Spleen (tissue), 11 donors: ENCODE results near the gene HNRNPL. TPM values are rescaled to one million over a fixed set of nuclear protein-coding genes. Genes with fewer than 3 reads are reported as not detected.

Experiments
- DNase-seq: peaks from one replicate; pipeline ENCODE4 v3.0.0-alpha.2; 2020
- H3K27ac ChIP-seq, 8 donors: fragments of 200-600 bp; sonication (generic) in 7 of 8; 1 replicate in 4 of 8; 2 replicates in 4 of 8; pipeline versions ENCODE4 v1.5.0 to v1.8.0; 2016 to 2021; ENCODE audit warnings: inconsistent platforms in 4 of 8, mild to moderate bottlenecking in 4 of 8, moderate library complexity in 1 of 8
- H3K27me3 ChIP-seq, 7 donors: fragments of 200-600 bp; sonication (generic) in 6 of 7; replicated peaks in 1 of 7; 1 replicate in 4 of 7; 2 replicates in 3 of 7; pipeline versions ENCODE4 v1.5.0 to v1.8.0; 2016 to 2021; ENCODE audit warnings: inconsistent platforms in 3 of 7, mild to moderate bottlenecking in 1 of 7
- H3K36me3 ChIP-seq, 6 donors: fragments of 200-600 bp; sonication (generic) in 5 of 6; 1 replicate in 4 of 6; 2 replicates in 2 of 6; pipeline versions ENCODE4 v1.5.0 to v1.8.0; 2016 to 2021; ENCODE audit warnings: inconsistent platforms in 2 of 6
- H3K4me1 ChIP-seq, 6 donors: fragments of 200-600 bp; sonication (generic) in 5 of 6; 1 replicate in 3 of 6; 2 replicates in 3 of 6; pipeline versions ENCODE4 v1.5.0 to v1.8.0; 2016 to 2021; ENCODE audit warnings: inconsistent platforms in 3 of 6
- H3K4me3 ChIP-seq, 8 donors: fragments of 200-600 bp; sonication (generic) in 7 of 8; 1 replicate in 4 of 8; 2 replicates in 4 of 8; pipeline versions ENCODE4 v1.5.0 to v1.8.0; 2016 to 2021; ENCODE audit warnings: inconsistent platforms in 4 of 8, mild to moderate bottlenecking in 4 of 8, moderate library complexity in 2 of 8
- H3K9me3 ChIP-seq, 8 donors: fragments of 200-600 bp; sonication (generic) in 7 of 8; 1 replicate in 4 of 8; 2 replicates in 4 of 8; pipeline versions ENCODE4 v1.5.0 to v1.8.0; 2016 to 2021; ENCODE audit warnings: inconsistent platforms in 4 of 8
- CTCF ChIP-seq, 11 experiments: fragments of 200-600 bp in 7 of 11; fragments of 450-650 bp in 4 of 11; sonication (generic) in 4 of 11; IDR thresholded peaks in 8 of 11; conservative IDR thresholded peaks in 3 of 11; 1 replicate in 7 of 11; 2 replicates in 4 of 11; pipeline versions ENCODE4 v1.4.0 to v1.8.0; 2016 to 2021; ENCODE audit warnings: antibody characterized with exemption in 11 of 11, inconsistent platforms in 4 of 11, mild to moderate bottlenecking in 1 of 11
- POLR2A ChIP-seq, 3 donors: fragments of 450-650 bp; IDR thresholded peaks; one replicate each; pipeline ENCODE4 v1.5.1; 2017; ENCODE audit warnings: antibody characterized with exemption in 3 of 3, mild to moderate bottlenecking in 1 of 3
- POLR2AphosphoS5 ChIP-seq, 3 donors: sonication (generic); formaldehyde crosslinking; IDR thresholded peaks; one replicate each; pipeline ENCODE4 v1.5.1; 2017; ENCODE audit warnings: antibody characterized with exemption in 3 of 3
- WGBS, 5 donors: extraction: QIAGEN DNeasy Blood & Tissue Kit in 3 of 5; methylation state at CpG; one replicate each; pipeline versions ENCODE4 v1.1.5 to v1.1.7; 2013 to 2018; 5-methylcytosine and 5-hydroxymethylcytosine counted together
- intact Hi-C: fragments of 100-400 bp; cut with DNase I; formaldehyde crosslinking; loops from one replicate; pipeline ENCODE4 v1.15.0; 2023; ENCODE audit warnings: low total_unique reads
- polyA plus RNA-seq, 3 donors: library from polyadenylated mRNA; stranded (reverse); fragments of 200-250 nt; gene quantifications; one replicate each; pipeline ENCODE4 v1.2.1, GENCODE V29; 2013
- total RNA-seq, 7 donors: library from RNA; depleted of rRNA in 3 of 7; stranded (reverse); fragments of >200 nt in 3 of 7; fragmentation: NEBNext Ultra II Directional in 4 of 7; extraction: Animal tissue kit (Norgen Biotek cat#: 25700) in 4 of 7; gene quantifications; one replicate each; pipeline versions ENCODE4 v1.1.0 to v1.2.1, GENCODE V29; 2016 to 2021
- donor health status: healthy with polysubstance abuse.
- donor health status: DM: no; HTN: no; CAD: no; lungs with moderate emphysema.
- donor health status: DM: no; HTN: no; CAD: no.
- donor health status: Bipolar disorder and iron deficiency.
- donor health status: healthy.
- donor health status: DM: no; HTN: no; CAD: no.
- donor health status: DM: yes; HTN: yes; CAD: no.

Gene HNRNPL
- total and polyA plus RNA-seq, 10 donors: 147 to 357 (median 222) TPM

GRCh38 chr19:38843175-38843758 lies 6.5 kb downstream of the HNRNPL start:
- intact Hi-C loops: no loop called here
- 90 to 98% (median 96%) methylated on average over 8 to 9 of the region's 9 CpGs for WGBS, 5 donors
- TF ChIP-seq CTCF (IDR thresholded peaks at IDR 0.05 in 8 of 11, conservative IDR thresholded peaks at IDR 0.05 in 3 of 11) (no peak), POLR2A (IDR thresholded peaks at IDR 0.05) (no peak), POLR2AphosphoS5 (IDR thresholded peaks at IDR 0.05) (no peak)
- peak overlapping the region in 6 of 8 donors; percentile 55 to 99 (median 72) for H3K27ac ChIP-seq
- peak overlapping the region in 1 of 8 donors; percentile 28 for H3K4me3 ChIP-seq
- H3K4me1 ChIP-seq: peaks cover 43 to 100% (median 86%) of the 10 kb centered on the region in 6 donors
- H3K36me3 ChIP-seq: peaks cover 6 to 100% (median 94%) of the 10 kb centered on the region in 6 donors
- H3K27me3 ChIP-seq: no peaks in the 10 kb centered on the region
- DNase-seq: peak; percentile 76
- no peaks in the 10 kb centered on the region for H3K9me3 ChIP-seq

- H3K4me3 ChIP-seq: peak overlapping the region in 3 of 8 donors; percentile 1 to 28 (median 8)
- peaks cover 37 to 100% (median 83%) of the 10 kb centered on the region in 6 donors for H3K4me1 ChIP-seq
- no peaks in the 10 kb centered on the region for H3K9me3 ChIP-seq
- peak overlapping the region; percentile 17 to 99 (median 69) for H3K27ac ChIP-seq
- intact Hi-C loops: no loop called here
- DNase-seq: peak; percentile 88
- H3K27me3 ChIP-seq: no peaks in the 10 kb centered on the region
- TF ChIP-seq POLR2AphosphoS5 (IDR thresholded peaks at IDR 0.05): peak; percentile 49 to 91 (median 76)
- TF ChIP-seq POLR2A (IDR thresholded peaks at IDR 0.05): no peak
- peaks cover 6 to 100% (median 99%) of the 10 kb centered on the region in 6 donors for H3K36me3 ChIP-seq
- 60 to 86% (median 65%) methylated on average over 15 to 17 of the region's 17 CpGs for WGBS, 5 donors
Measured at GRCh38 chr19:38842439-38843174, 7.2 kb downstream of the HNRNPL start.

- H3K27me3 ChIP-seq: no peaks in the 10 kb centered on the region
- 72 to 89% (median 83%) methylated on average over 19 of the region's 19 CpGs for WGBS, 5 donors
- peaks cover 10 to 100% (median 100%) of the 10 kb centered on the region in 6 donors for H3K36me3 ChIP-seq
- no peaks in the 10 kb centered on the region for H3K9me3 ChIP-seq
- H3K27ac ChIP-seq: peak overlapping the region in 7 of 8 donors; percentile 38 to 99 (median 71)
- intact Hi-C loops: no loop called here
- TF ChIP-seq POLR2AphosphoS5 (IDR thresholded peaks at IDR 0.05) (peak; percentile 72 to 85 (median 75)), CTCF (IDR thresholded peaks at IDR 0.05 in 8 of 11, conservative IDR thresholded peaks at IDR 0.05 in 3 of 11) (no peak)
- no peak for DNase-seq
- peak overlapping the region in 3 of 8 donors; percentile 1 to 28 (median 8) for H3K4me3 ChIP-seq
- H3K4me1 ChIP-seq: peaks cover 30 to 100% (median 82%) of the 10 kb centered on the region in 6 donors
Measured at GRCh38 chr19:38841787-38842438, 7.9 kb downstream of the HNRNPL start.

- intact Hi-C loops: no loop called here
- H3K9me3 ChIP-seq: no peaks in the 10 kb centered on the region
- peak overlapping the region in 5 of 8 donors; percentile 67 to 99 (median 72) for H3K27ac ChIP-seq
- TF ChIP-seq POLR2A (IDR thresholded peaks at IDR 0.05) (no peak), POLR2AphosphoS5 (IDR thresholded peaks at IDR 0.05) (no peak), CTCF (IDR thresholded peaks at IDR 0.05 in 8 of 11, conservative IDR thresholded peaks at IDR 0.05 in 3 of 11) (no peak)
- WGBS, 5 donors: 88 to 94% (median 91%) methylated on average over 12 of the region's 12 CpGs
- H3K36me3 ChIP-seq: peaks cover 12 to 100% (median 100%) of the 10 kb centered on the region in 6 donors
- peak overlapping the region in 1 of 8 donors; percentile 12 for H3K4me3 ChIP-seq
- H3K4me1 ChIP-seq: peaks cover 25 to 99% (median 79%) of the 10 kb centered on the region in 6 donors
- H3K27me3 ChIP-seq: no peaks in the 10 kb centered on the region
- DNase-seq: no peak
Measured at GRCh38 chr19:38841180-38841766, 8.5 kb downstream of the HNRNPL start.
